Adrenal gland (tissue), 5 donors: Measurements from ENCODE around the gene PGPEP1.

Source experiments
- CTCF ChIP-seq, 6 experiments: fragments of 450-650 bp in 4 of 6; fragments of 200-600 bp in 2 of 6; sonication (generic) in 1 of 6; IDR thresholded peaks; 1 replicate in 5 of 6; 2 replicates in 1 of 6; pipeline versions ENCODE4 v1.5.1 to v1.8.0; 2016 to 2021; ENCODE audit warnings: antibody characterized with exemption in 6 of 6, mild to moderate bottlenecking in 2 of 6, moderate library complexity in 1 of 6
- POLR2A ChIP-seq, 2 donors: fragments of 450-650 bp; IDR thresholded peaks; one replicate each; pipeline ENCODE4 v1.6.1; 2017; ENCODE audit warnings: antibody characterized with exemption in 2 of 2, mild to moderate bottlenecking in 2 of 2, moderate library complexity in 1 of 2
- donor health status: DM: no; HTN: no; CAD: no.

- TF ChIP-seq CTCF (IDR thresholded peaks at IDR 0.05) (no peak), POLR2A (IDR thresholded peaks at IDR 0.05) (no peak)
Measured at GRCh38 chr19:18416778-18417249, 76.4 kb downstream of the PGPEP1 start.
